ENCODE measurements around the gene TEKT5.

Gene TEKT5

DNA sequence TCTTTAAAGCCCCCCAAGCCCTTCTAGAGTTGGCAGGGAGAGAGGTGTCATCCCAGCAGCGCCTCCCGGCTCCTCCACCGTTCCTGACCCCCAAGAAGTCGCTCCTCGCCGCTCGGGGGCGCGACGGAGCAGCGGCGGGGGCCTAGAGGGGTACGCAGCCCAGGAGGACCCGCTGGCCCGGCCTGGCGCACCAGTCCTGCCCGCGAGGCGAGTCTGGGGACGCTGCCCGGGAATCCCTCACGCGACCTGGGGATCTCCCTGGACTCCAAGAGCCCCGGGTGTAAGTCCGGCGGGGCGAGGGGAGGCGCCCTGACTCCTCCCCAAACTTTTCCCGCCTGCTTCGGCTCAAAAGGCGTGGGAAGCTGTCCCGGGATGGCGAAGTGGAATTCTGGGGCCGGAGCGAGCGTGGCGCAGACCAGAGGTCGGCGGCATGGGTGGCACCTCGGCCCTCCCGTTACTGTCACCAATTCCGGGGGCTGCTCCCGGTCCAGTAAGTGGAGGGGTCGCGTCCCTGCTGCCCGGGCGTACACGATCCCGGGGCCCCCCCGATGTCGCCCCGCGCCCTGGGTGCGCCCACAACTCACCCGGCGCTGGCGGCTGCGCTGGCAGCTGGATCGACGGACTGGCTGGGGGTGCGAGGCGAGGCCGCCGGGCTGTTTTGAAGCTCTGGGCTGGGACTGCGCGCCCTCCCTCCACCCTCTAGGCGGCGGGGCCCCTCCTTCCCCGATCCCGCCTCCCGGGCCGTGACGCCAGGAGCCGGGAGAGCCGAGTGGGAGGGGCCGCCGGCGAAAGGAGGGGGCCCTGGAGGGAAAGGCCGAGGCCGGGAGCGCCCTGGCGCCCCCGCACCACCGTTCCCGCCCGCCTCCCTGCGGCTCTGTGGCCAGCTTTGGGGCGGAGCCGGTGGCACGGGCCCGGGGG lies 114.5 kb downstream of the TEKT5 start, which contains the start of gene EMP2:
Gene EMP2 (minus strand): TSS at position 634 of the 918 bp plus-strand sequence. CDS start 32,981 bp downstream, outside the sequence.
- no peak for DNase-seq (ENCODE audit: low read depth, low spot score)

- DNase-seq (ENCODE audit: low read depth, low spot score), result no peak
Measured at GRCh38 chr16:10579575-10579964, 115.2 kb downstream of the TEKT5 start.

DNA sequence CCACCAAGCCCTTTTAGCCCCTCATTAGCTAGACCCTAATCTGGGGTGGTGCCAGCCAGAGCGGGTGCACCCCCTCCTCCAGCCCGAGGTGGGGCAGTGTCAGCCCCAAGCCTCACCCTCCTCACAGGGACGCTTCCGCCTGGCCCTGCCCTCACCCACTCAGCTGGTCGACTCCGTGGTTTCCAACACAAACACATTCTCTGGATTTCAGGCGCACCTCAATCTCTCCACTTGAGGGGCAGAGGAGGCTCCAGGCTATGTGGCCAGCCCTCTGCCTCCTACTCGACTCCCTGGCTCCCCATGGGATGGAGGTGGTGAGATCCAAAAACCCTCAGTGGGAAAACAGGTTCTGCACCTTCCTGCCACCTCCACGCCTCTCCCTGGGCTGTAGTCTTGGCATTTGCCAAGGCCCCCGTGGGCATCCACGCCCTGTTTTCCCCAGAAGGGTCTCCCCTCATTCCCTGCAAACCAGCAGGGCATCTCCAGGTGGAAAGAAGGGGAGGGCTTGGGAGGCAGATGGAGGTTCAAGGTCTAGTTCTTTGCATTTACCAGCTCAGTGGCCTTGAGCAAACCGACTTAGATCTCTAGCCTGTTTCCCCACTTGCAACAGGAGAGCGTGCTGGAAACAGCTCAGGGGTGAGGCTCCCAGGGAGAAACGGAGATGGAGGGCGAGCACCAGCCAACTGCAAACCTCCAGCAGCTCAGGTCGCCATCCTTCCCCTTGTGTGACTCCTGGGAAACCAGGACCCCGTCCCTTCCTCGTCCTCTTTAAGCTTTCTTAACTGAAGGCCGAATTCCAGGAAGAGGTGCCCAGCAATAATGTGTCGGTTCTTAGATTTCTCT lies 116.0 kb downstream of the TEKT5 start:
- no peak for DNase-seq (ENCODE audit: low read depth, low spot score)

All from brain pericyte (primary cell).